SK-N-MC (cell line): Measurements from ENCODE around the gene RAB6B.

Source experiments
- EZH2 ChIP-seq: fragments of 200-600 bp; sonication (generic); IDR thresholded peaks from one replicate; pipeline ENCODE4 v1.6.1; 2017; ENCODE audit warnings: antibody characterized with exemption
- FOXP2 ChIP-seq: optimal IDR thresholded peaks from 2 replicates; pipeline ENCODE3; 2011; ENCODE audit warnings: mild to moderate bottlenecking, moderate library complexity; ENCODE audit not compliant: insufficient read depth; ENCODE audit errors: extremely low read length, control extremely low read depth
- POLR2AphosphoS5 ChIP-seq: IDR thresholded peaks from 2 replicates; pipeline ENCODE4 v1.6.1; 2012; ENCODE audit warnings: mild to moderate bottlenecking, low read depth, low read length, borderline replicate concordance

GRCh38 chr3:133890972-133891644, 4.6 kb downstream of the RAB6B start:
- TF ChIP-seq EZH2, result no peak
- TF ChIP-seq POLR2AphosphoS5, result no peak
- no peak for TF ChIP-seq FOXP2
